HepG2 (cell line): Measurements from ENCODE around the gene TTC39B. TPM values are rescaled to one million over a fixed set of nuclear protein-coding genes. Genes with fewer than 3 reads are reported as not detected.

Source experiments
- BRF2 ChIP-seq: sonication (generic); formaldehyde crosslinking; IDR thresholded peaks from 2 replicates; pipeline ENCODE4 v1.8.1; 2022; ENCODE audit warnings: mild to moderate bottlenecking, missing genetic modification reagents
- DMAP1 ChIP-seq: IDR thresholded peaks from 2 replicates; pipeline ENCODE4 v1.6.1; 2016
- EP300 ChIP-seq, 3 experiments: sonication (generic) in 1 of 3; formaldehyde crosslinking in 1 of 3; IDR thresholded peaks; 2 replicates each; pipeline versions ENCODE4 v1.5.1 to v1.6.1; 2011 to 2020; ENCODE audit warnings: low read depth in 2 of 3, low read length in 2 of 3, borderline replicate concordance in 1 of 3, improper control_type of control experiment in 1 of 3, mild to moderate bottlenecking in 1 of 3, missing genetic modification reagents in 1 of 3, moderate library complexity in 1 of 3
- HES4 ChIP-seq: sonication (generic); formaldehyde crosslinking; IDR thresholded peaks from 2 replicates; pipeline ENCODE4 v1.9.0; 2021; ENCODE audit warnings: mild to moderate bottlenecking, missing genetic modification reagents, borderline replicate concordance
- HNF4A ChIP-seq: sonication (generic); formaldehyde crosslinking; IDR thresholded peaks from 2 replicates; pipeline ENCODE4 v1.4.0; 2020; ENCODE audit warnings: missing genetic modification reagents
- KIAA2018 ChIP-seq: sonication (generic); formaldehyde crosslinking; IDR thresholded peaks from 2 replicates; pipeline ENCODE4 v1.5.0; 2020; ENCODE audit warnings: mild to moderate bottlenecking, missing genetic modification reagents, borderline replicate concordance
- KLF16 ChIP-seq, 2 experiments: sonication (generic) in 1 of 2; formaldehyde crosslinking in 1 of 2; IDR thresholded peaks; 2 replicates each; pipeline versions ENCODE4 v1.6.1 to v1.8.0; 2016 to 2023; ENCODE audit warnings: missing genetic modification reagents in 2 of 2, missing compliant biosample characterization in 1 of 2
- MAX ChIP-seq: IDR thresholded peaks from 2 replicates; pipeline ENCODE4 v1.6.1; 2012; ENCODE audit warnings: inconsistent platforms
- PAF1 ChIP-seq: IDR thresholded peaks from 2 replicates; pipeline ENCODE4 v1.6.1; 2016; ENCODE audit warnings: missing genetic modification reagents, missing compliant biosample characterization
- PRMT3 ChIP-seq: sonication (generic); formaldehyde crosslinking; IDR thresholded peaks from 2 replicates; pipeline ENCODE4 v1.8.1; 2022; ENCODE audit warnings: low read depth, mild to moderate bottlenecking, moderate library complexity, missing genetic modification reagents, borderline replicate concordance
- ZBTB38 ChIP-seq: sonication (generic); formaldehyde crosslinking; IDR thresholded peaks from 2 replicates; pipeline ENCODE4 v1.5.1; 2020; ENCODE audit warnings: mild to moderate bottlenecking, missing genetic modification reagents
- ZNF30 ChIP-seq: sonication (generic); formaldehyde crosslinking; IDR thresholded peaks from 2 replicates; pipeline ENCODE4 v1.5.0; 2020; ENCODE audit warnings: mild to moderate bottlenecking, missing genetic modification reagents
- ZNF501 ChIP-seq: sonication (generic); formaldehyde crosslinking; IDR thresholded peaks from 2 replicates; pipeline ENCODE4 v1.5.1; 2020; ENCODE audit warnings: mild to moderate bottlenecking, moderate library complexity, missing genetic modification reagents
- ZNF629 ChIP-seq: sonication (generic); formaldehyde crosslinking; conservative IDR thresholded peaks from 2 replicates; pipeline ENCODE4 v1.5.0; 2020; ENCODE audit warnings: missing genetic modification reagents
- ZNF761 ChIP-seq: sonication (generic); formaldehyde crosslinking; conservative IDR thresholded peaks from 2 replicates; pipeline ENCODE4 v1.4.0; 2020; ENCODE audit warnings: mild to moderate bottlenecking, missing genetic modification reagents
- ZNF770 ChIP-seq: sonication (generic); formaldehyde crosslinking; IDR thresholded peaks from 2 replicates; pipeline ENCODE4 v1.5.0; 2020; ENCODE audit warnings: mild to moderate bottlenecking, missing genetic modification reagents
- polyA plus RNA-seq, 8 experiments: library from polyadenylated mRNA; depleted of rRNA in 3 of 8; stranded (reverse) in 7 of 8; unstranded in 1 of 8; fragments of >200 nt; fragmentation: Illumina TruSeq in 4 of 8; extraction: Trizol in 4 of 8; gene quantifications; 2 replicates each; pipeline versions ENCODE4 v1.2.1 to v1.2.3, GENCODE V29; 2011 to 2016; ENCODE audit warnings: low read depth in 4 of 8, missing spikeins in 1 of 8, mixed read lengths in 1 of 8; ENCODE audit not compliant: insufficient read depth in 1 of 8
- total RNA-seq, 5 experiments: library from RNA; depleted of rRNA; stranded (reverse); fragments of >200 nt; fragmentation: Illumina TruSeq; extraction: Trizol; gene quantifications; 2 replicates each; pipeline ENCODE4 v1.2.3, GENCODE V29; 2016; ENCODE audit warnings: low read depth in 1 of 5

TTC39B gene
- total and polyA plus RNA-seq, 2 of the 13 experiments (the other 11 are each of a cell fraction or from before 2014, with no cell fraction given), result 14.3 to 19.4 TPM

GRCh38 chr9:15306757-15307522, at the start of gene TTC39B (continued):
- TF ChIP-seq KIAA2018 (CRISPR knock-in tag) (no peak), DMAP1 (CRISPR knock-in tag) (peak; percentile 35; the same call in 1 of the 2 replicates), ZNF501 (CRISPR knock-in tag) (peak; percentile 40; the same call in 1 of the 2 replicates), ZBTB38 (0 out of 2 replicates have a peak, but pooled peaks have one; percentile 47), HES4 (CRISPR knock-in tag) (0 out of 2 replicates have a peak, but pooled peaks have one; percentile 52), PRMT3 (CRISPR knock-in tag) (0 out of 2 replicates have a peak, but pooled peaks have one; percentile 17), KLF16 (CRISPR knock-in tag; IDR thresholded peaks at IDR 0.05) (peak in 1 of 2 experiments; percentile 55; a peak in 2 of 4 replicates), ZNF30 (CRISPR knock-in tag) (no peak), ZNF770 (CRISPR knock-in tag) (no peak), HNF4A (CRISPR knock-in tag) (no peak), EP300 (IDR thresholded peaks at IDR 0.05; ENCODE audit: low read depth in 2 of 2, low read length in 2 of 2) (0 out of 4 replicates have a peak, but pooled peaks of 1 of the 2 experiments have one; percentile 23), EP300 (CRISPR knock-in tag; IDR thresholded peaks at IDR 0.05; ENCODE audit: borderline replicate concordance) (no peak), ZNF761 (peak; percentile 74; the same call in 1 of the 2 replicates), MAX (peak; percentile 74), BRF2 (CRISPR knock-in tag) (no peak), PAF1 (CRISPR knock-in tag) (no peak), ZNF629 (CRISPR knock-in tag) (no peak)
